ENCODE measurements around the gene SMURF2.
A peak's percentile ranks its signal among the peaks of the same experiment; 100 is the strongest.

SMURF2 gene

GRCh38 chr17:64622931-64623654 lies 39.0 kb downstream of the SMURF2 start:
- no peak overlapping the region for H3K27ac ChIP-seq

GRCh38 chr17:64621772-64622171 lies 40.3 kb downstream of the SMURF2 start:
- peak overlapping the region; percentile 84 for H3K27ac ChIP-seq
- TF ChIP-seq CTCF (conservative IDR thresholded peaks at IDR 0.05) (no peak), ZFX (IDR thresholded peaks at IDR 0.05) (no peak)

More at GRCh38 chr17:64622931-64623654, 39.0 kb downstream of the SMURF2 start:
- TF ChIP-seq ZFX (IDR thresholded peaks at IDR 0.05) (no peak), CTCF (conservative IDR thresholded peaks at IDR 0.05) (no peak)

GRCh38 chr17:64618848-64619247 lies 43.3 kb downstream of the SMURF2 start:
- peak overlapping the region; percentile 37 for H3K27ac ChIP-seq
- TF ChIP-seq ZFX (IDR thresholded peaks at IDR 0.05): no peak
- no peak for TF ChIP-seq CTCF (conservative IDR thresholded peaks at IDR 0.05)

- TF ChIP-seq CTCF (conservative IDR thresholded peaks at IDR 0.05) (no peak), ZFX (IDR thresholded peaks at IDR 0.05) (no peak)
- no peak overlapping the region for H3K27ac ChIP-seq
Measured at GRCh38 chr17:64617125-64617780, 44.9 kb downstream of the SMURF2 start.

- no peak overlapping the region for H3K27ac ChIP-seq
- TF ChIP-seq CTCF (conservative IDR thresholded peaks at IDR 0.05) (no peak), ZFX (IDR thresholded peaks at IDR 0.05) (no peak)
Measured at GRCh38 chr17:64615028-64615677, 47.0 kb downstream of the SMURF2 start.

GRCh38 chr17:64614266-64615027 lies 47.7 kb downstream of the SMURF2 start:
- TF ChIP-seq CTCF (conservative IDR thresholded peaks at IDR 0.05) (no peak), ZFX (IDR thresholded peaks at IDR 0.05) (no peak)
- no peak overlapping the region for H3K27ac ChIP-seq

Data from C4-2B (cell line).